Right lung (tissue), 5 donors: Measurements from ENCODE around the gene MYL6. TPM values are rescaled to one million over a fixed set of nuclear protein-coding genes. Genes with fewer than 3 reads are reported as not detected.

Source experiments
- DNase-seq, 2 donors: peaks; one replicate each; pipeline ENCODE4 v3.0.0-alpha.2; 2013
- polyA plus RNA-seq, 5 donors: library from polyadenylated mRNA; unstranded; fragments of 120-200 nt; gene quantifications; one replicate each; pipeline versions ENCODE4 v1.2.1 to v1.2.3, GENCODE V29; 2013; ENCODE audit warnings: inconsistent platforms in 1 of 5, low replicate concordance in 1 of 5; ENCODE audit not compliant: insufficient read length in 5 of 5, insufficient read depth in 1 of 5

Gene MYL6
- polyA plus RNA-seq, 5 donors, result 1,819 to 2,542 (median 2,207) TPM

GRCh38 chr12:56126732-56127239 is 31.4 kb upstream of the MYL6 start:
- DNase-seq, result no peak

- no peak for DNase-seq
Measured at GRCh38 chr12:56127485-56127887, 30.7 kb upstream of the MYL6 start.

GRCh38 chr12:56127888-56128669 is 30.1 kb upstream of the MYL6 start, which contains the start of gene ESYT1:
Gene ESYT1, plus strand, starts transcription at chr12:56128267. Its CDS starts 53 bp downstream, at chr12:56128320.
- DNase-seq, result peak; percentile 99 to 100

GRCh38 chr12:56128670-56129205 is 29.4 kb upstream of the MYL6 start:
- DNase-seq, result no peak

GRCh38 chr12:56129206-56129941 is 28.8 kb upstream of the MYL6 start:
- DNase-seq, result peak in 1 of 2 donors; percentile 51

- no peak for DNase-seq
Measured at GRCh38 chr12:56129942-56130495, 28.1 kb upstream of the MYL6 start.

- DNase-seq, result no peak
Measured at GRCh38 chr12:56130876-56131275, 27.3 kb upstream of the MYL6 start.

- DNase-seq, result no peak
Measured at GRCh38 chr12:56134897-56135296, 23.3 kb upstream of the MYL6 start.

- no peak for DNase-seq
Measured at GRCh38 chr12:56137853-56138571, 20.1 kb upstream of the MYL6 start.

- no peak for DNase-seq
Measured at GRCh38 chr12:56141946-56142784, 16.0 kb upstream of the MYL6 start.

- no peak for DNase-seq
Measured at GRCh38 chr12:56143217-56143616, 14.9 kb upstream of the MYL6 start.

- no peak for DNase-seq
Measured at GRCh38 chr12:56143870-56144269, 14.3 kb upstream of the MYL6 start.

GRCh38 chr12:56145217-56145616 is 12.9 kb upstream of the MYL6 start:
- DNase-seq, result no peak

GRCh38 chr12:56146492-56147460 is 11.4 kb upstream of the MYL6 start:
- DNase-seq, result peak; percentile 66 to 70

GRCh38 chr12:56150563-56150962 is 7.6 kb upstream of the MYL6 start:
- no peak for DNase-seq

- peak in 1 of 2 donors; percentile 38 for DNase-seq
Measured at GRCh38 chr12:56151672-56152131, 6.5 kb upstream of the MYL6 start.

- DNase-seq, result peak; percentile 91
Measured at GRCh38 chr12:56152132-56152755, 5.9 kb upstream of the MYL6 start, which contains the start of gene MYL6B. Gene MYL6B, plus strand, starts transcription at chr12:56152587. Its CDS starts 1,332 bp downstream, at chr12:56153919.
